MM.1S (cell line): ENCODE data around the gene IL22RA1.

Source experiments
- CTCF ChIP-seq: fragments of 300-600 bp; sonication (generic); IDR thresholded peaks from 2 replicates; pipeline ENCODE4 v1.5.1; 2016; ENCODE audit warnings: antibody characterized with exemption, low read length, mixed read lengths
- EZH2 ChIP-seq: fragments of 300-600 bp; sonication (generic); optimal IDR thresholded peaks from 2 replicates; pipeline ENCODE3; 2017; ENCODE audit warnings: low read depth, mild to moderate bottlenecking, antibody characterized with exemption, low read length, mixed read lengths
- EZH2phosphoT487 ChIP-seq: fragments of 300-600 bp; sonication (generic); IDR thresholded peaks from 2 replicates; pipeline ENCODE4 v1.6.1; 2018; ENCODE audit warnings: antibody characterized with exemption, low read length

GRCh38 chr1:24074817-24075589 is 67.9 kb downstream of the IL22RA1 start:
- TF ChIP-seq CTCF (no peak), EZH2 (no peak), EZH2phosphoT487 (no peak)
